Keratinocyte (primary cell): ENCODE data around the gene PGS1. TPM values are rescaled to one million over a fixed set of nuclear protein-coding genes. Genes with fewer than 3 reads are reported as not detected.
A peak's percentile ranks its signal among the peaks of the same experiment; 100 is the strongest.

Source experiments
- DNase-seq: peaks from one replicate; pipeline ENCODE4 v3.0.0-alpha.2; 2011; ENCODE audit warnings: low read depth, missing footprints, low spot score
- FAIRE-seq: peaks from 2 replicates; lab custom pipeline; 2011; peaks lifted over from hg19 to GRCh38; lab: Jason Lieb, UNC
- H2AFZ ChIP-seq: 2 replicates; pipeline ENCODE4 v1.6.0; 2012; ENCODE audit warnings: low read length, control low read depth, inconsistent platforms; ENCODE audit not compliant: control insufficient read depth
- H3K27ac ChIP-seq: 2 replicates; pipeline ENCODE4 v1.5.1; 2011; ENCODE audit warnings: low read length; ENCODE audit not compliant: control insufficient read depth, insufficient read depth
- H3K27me3 ChIP-seq: 3 replicates; pipeline ENCODE4 v1.6.0; 2011; ENCODE audit warnings: low read length; ENCODE audit not compliant: control insufficient read depth, insufficient read depth; ENCODE audit errors: extremely low read depth
- H3K36me3 ChIP-seq, 2 experiments: 2 replicates in 1 of 2; 3 replicates in 1 of 2; pipeline ENCODE4 v1.5.1; 2011; ENCODE audit warnings: low read length in 2 of 2, mild to moderate bottlenecking in 1 of 2; ENCODE audit not compliant: control insufficient read depth in 2 of 2, insufficient read depth in 2 of 2; ENCODE audit errors: extremely low read depth in 1 of 2
- H3K4me1 ChIP-seq: 3 replicates; pipeline ENCODE4 v1.5.1; 2011; ENCODE audit warnings: low read length; ENCODE audit not compliant: control insufficient read depth, insufficient read depth; ENCODE audit errors: extremely low read depth
- H3K4me2 ChIP-seq: 3 replicates; pipeline ENCODE4 v1.6.0; 2011; ENCODE audit warnings: low read depth, low read length; ENCODE audit not compliant: control insufficient read depth, insufficient read depth; ENCODE audit errors: extremely low read depth
- H3K4me3 ChIP-seq, 3 experiments: fragments of 200-600 bp in 1 of 3; sonication (generic) in 1 of 3; 2 replicates in 2 of 3; 3 replicates in 1 of 3; pipeline ENCODE4 v1.5.1; 2011 to 2016; ENCODE audit warnings: low read length in 3 of 3, mild to moderate bottlenecking in 3 of 3, control low read depth in 2 of 3, inconsistent platforms in 1 of 3, low read depth in 1 of 3, mixed read lengths in 1 of 3, mixed run types in 1 of 3, moderate library complexity in 1 of 3; ENCODE audit not compliant: control insufficient read depth in 2 of 3, insufficient read depth in 2 of 3; ENCODE audit errors: extremely low read depth in 1 of 3
- H3K79me2 ChIP-seq: 2 replicates; pipeline ENCODE4 v1.6.0; 2012; ENCODE audit warnings: low read length; ENCODE audit not compliant: control insufficient read depth, insufficient read depth
- H3K9ac ChIP-seq: 3 replicates; pipeline ENCODE4 v1.6.0; 2011; ENCODE audit warnings: low read length; ENCODE audit not compliant: control insufficient read depth, insufficient read depth; ENCODE audit errors: extremely low read depth
- H3K9me1 ChIP-seq: 3 replicates; pipeline ENCODE4 v1.6.0; 2011; ENCODE audit warnings: low read length; ENCODE audit not compliant: control insufficient read depth, insufficient read depth; ENCODE audit errors: extremely low read depth
- H3K9me3 ChIP-seq: 2 replicates; pipeline ENCODE4 v1.5.1; 2012; ENCODE audit warnings: low read depth, low read length; ENCODE audit not compliant: control insufficient read depth
- H4K20me1 ChIP-seq: 3 replicates; pipeline ENCODE4 v1.6.0; 2011; ENCODE audit warnings: low read length; ENCODE audit not compliant: control insufficient read depth, insufficient read depth; ENCODE audit errors: extremely low read depth
- CTCF ChIP-seq, 3 experiments: IDR thresholded peaks in 1 of 3; conservative IDR thresholded peaks in 1 of 3; optimal IDR thresholded peaks in 1 of 3; 2 replicates in 2 of 3; 3 replicates in 1 of 3; pipeline versions ENCODE3 to v1.5.1; 2011; ENCODE audit warnings: low read length in 3 of 3, mild to moderate bottlenecking in 3 of 3, moderate library complexity in 2 of 3, control low read depth in 1 of 3, inconsistent platforms in 1 of 3; ENCODE audit not compliant: insufficient read depth in 2 of 3; ENCODE audit errors: extremely low read depth in 1 of 3
- EZH2 ChIP-seq: IDR thresholded peaks from one replicate; pipeline ENCODE4 v1.6.1; 2012; ENCODE audit warnings: inconsistent platforms, mild to moderate bottlenecking, low read length, moderate library complexity
- dilution Hi-C: fragments of 300-500 bp; cut with MboI; formaldehyde crosslinking; loops from one replicate; pipeline ENCODE4 v1.7.0; 2020; ENCODE audit warnings: low sequenced_read_pairs; ENCODE audit not compliant: extremely low pct_ligation_motif_present
- polyA plus RNA-seq, 5 experiments: library from polyadenylated mRNA; depleted of rRNA in 3 of 5; stranded (reverse) in 3 of 5; stranded (forward) in 1 of 5; unstranded in 1 of 5; fragments of >200 nt; gene quantifications; 1 replicate in 1 of 5; 2 replicates in 3 of 5; 3 replicates in 1 of 5; pipeline versions ENCODE4 v1.2.1 to v1.2.3, GENCODE V29; 2011 to 2012; ENCODE audit warnings: missing spikeins in 2 of 5, low read depth in 1 of 5, low replicate concordance in 1 of 5

The PGS1 gene
- polyA plus RNA-seq, 1 donor (not counting 4 experiments of a cell fraction or from before 2014, with no cell fraction given), result 19.6 TPM

- peak overlapping the region; percentile 64 for H3K27ac ChIP-seq
- H4K20me1 ChIP-seq, result peaks cover 19% of the 10 kb centered on the region
- peak overlapping the region in 2 of 3 experiments; percentile 20 to 50 for H3K4me3 ChIP-seq
- peak overlapping the region; percentile 80 for H3K4me2 ChIP-seq
- DNase-seq, result no peak
- H3K9me1 ChIP-seq, result peaks cover 11% of the 10 kb centered on the region
- H3K36me3 ChIP-seq, result peaks cover 5 to 8% of the 10 kb centered on the region in 2 experiments
- H3K9ac ChIP-seq, result peak overlapping the region; percentile 46
- H3K4me1 ChIP-seq, result peaks cover 42% of the 10 kb centered on the region
- no peaks in the 10 kb centered on the region for H3K27me3 ChIP-seq
- H3K79me2 ChIP-seq, result peaks cover 90% of the 10 kb centered on the region
- TF ChIP-seq CTCF (optimal IDR thresholded peaks at IDR 0.05 in 1 of 3, IDR thresholded peaks at IDR 0.05 in 1 of 3, conservative IDR thresholded peaks at IDR 0.05 in 1 of 3; ENCODE audit: extremely low read depth in 1 of 3, insufficient read depth in 2 of 3, low read length in 3 of 3) (no peak), EZH2 (no peak)
- dilution Hi-C loops, result no loop called here
- H3K9me3 ChIP-seq, result no peaks in the 10 kb centered on the region
- peak; percentile 39 for FAIRE-seq
- no peak overlapping the region for H2AFZ ChIP-seq
Observed at GRCh38 chr17:78383725-78384471, 5.4 kb downstream of the PGS1 start.

GRCh38 chr17:78384479-78385175 is 6.2 kb downstream of the PGS1 start:
- Histone ChIP-seq H3K4me3 (no peak overlapping the region), H3K4me1 (peaks cover 42% of the 10 kb centered on the region), H4K20me1 (peaks cover 21% of the 10 kb centered on the region), H3K27ac (peak overlapping the region; percentile 64), H2AFZ (no peak overlapping the region), H3K9me1 (peaks cover 11% of the 10 kb centered on the region), H3K79me2 (peaks cover 92% of the 10 kb centered on the region), H3K9ac (peak overlapping the region; percentile 24), H3K36me3 (peaks cover 5 to 8% of the 10 kb centered on the region in 2 experiments), H3K27me3 (no peaks in the 10 kb centered on the region), H3K4me2 (peak overlapping the region; percentile 80), H3K9me3 (no peaks in the 10 kb centered on the region)
- dilution Hi-C loops, result no loop called here
- TF ChIP-seq CTCF (optimal IDR thresholded peaks at IDR 0.05 in 1 of 3, IDR thresholded peaks at IDR 0.05 in 1 of 3, conservative IDR thresholded peaks at IDR 0.05 in 1 of 3; ENCODE audit: extremely low read depth in 1 of 3, insufficient read depth in 2 of 3, low read length in 3 of 3), result no peak
- no peak for TF ChIP-seq EZH2
- FAIRE-seq, result no peak
- no peak for DNase-seq
